NT2/D1 (cell line): ENCODE results near the gene RPUSD4.

Source experiments
- DNase-seq: peaks from one replicate; pipeline ENCODE4 v3.0.0-alpha.2; 2011; ENCODE audit warnings: low read depth, low spot score
- H3K27me3 ChIP-seq: 2 replicates; pipeline ENCODE4 v1.6.0; 2011; ENCODE audit warnings: mild to moderate bottlenecking; ENCODE audit not compliant: insufficient read length, insufficient read depth
- H3K36me3 ChIP-seq: 2 replicates; pipeline ENCODE4 v1.6.1; 2011; ENCODE audit warnings: mild to moderate bottlenecking, low read length, mixed read lengths; ENCODE audit not compliant: insufficient read depth, insufficient read length
- H3K4me1 ChIP-seq: 2 replicates; pipeline ENCODE4 v1.5.1; 2011; ENCODE audit not compliant: insufficient read depth, insufficient read length
- H3K4me3 ChIP-seq: 2 replicates; pipeline ENCODE4 v1.5.1; 2011; ENCODE audit warnings: low read depth; ENCODE audit not compliant: insufficient read length
- H3K9ac ChIP-seq: 2 replicates; pipeline ENCODE4 v1.6.0; 2011; ENCODE audit warnings: low read depth; ENCODE audit not compliant: insufficient read length
- H3K9me3 ChIP-seq: 2 replicates; pipeline ENCODE4 v1.5.1; 2011; ENCODE audit warnings: mild to moderate bottlenecking, low read length; ENCODE audit not compliant: insufficient read depth
- SUZ12 ChIP-seq: IDR thresholded peaks from 2 replicates; pipeline ENCODE4 v1.6.1; 2011; ENCODE audit not compliant: insufficient read length, insufficient read depth; ENCODE audit errors: extremely low read depth
- YY1 ChIP-seq: IDR thresholded peaks from 2 replicates; pipeline ENCODE4 v1.6.1; 2011; ENCODE audit not compliant: insufficient read length, insufficient read depth
- ZNF274 ChIP-seq: IDR thresholded peaks from 2 replicates; pipeline ENCODE4 v1.6.1; 2011; ENCODE audit warnings: mild to moderate bottlenecking, low read depth, low read length

RPUSD4 gene

DNA sequence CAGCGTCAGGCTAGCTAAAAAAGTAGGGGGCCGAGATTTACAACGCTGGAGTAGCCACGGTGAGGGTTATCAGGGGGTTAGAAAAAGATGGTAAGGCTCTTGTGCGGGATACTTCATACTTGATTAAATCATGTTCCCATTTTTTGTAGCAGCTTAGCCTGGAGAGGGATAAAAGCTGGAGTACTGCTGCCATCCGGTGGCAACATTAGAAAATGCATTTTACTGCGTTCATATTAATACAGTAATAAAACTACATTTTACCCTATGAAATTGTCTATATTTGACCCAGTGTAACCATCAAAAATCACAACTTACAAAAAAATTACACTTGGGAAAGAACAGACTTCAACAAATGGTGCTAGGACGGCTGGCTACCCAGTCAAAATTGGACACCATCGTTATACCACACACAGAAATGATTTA is 17.3 kb downstream of the RPUSD4 start:
- Histone ChIP-seq H3K4me1 (no peaks in the 10 kb centered on the region), H3K27me3 (no peaks in the 10 kb centered on the region), H3K36me3 (peaks cover 82% of the 10 kb centered on the region), H3K9ac (no peak overlapping the region), H3K4me3 (no peak overlapping the region), H3K9me3 (peaks cover 22% of the 10 kb centered on the region)
- no peak for DNase-seq
- TF ChIP-seq YY1: no peak
- no peak for TF ChIP-seq ZNF274
- TF ChIP-seq SUZ12: no peak

DNA sequence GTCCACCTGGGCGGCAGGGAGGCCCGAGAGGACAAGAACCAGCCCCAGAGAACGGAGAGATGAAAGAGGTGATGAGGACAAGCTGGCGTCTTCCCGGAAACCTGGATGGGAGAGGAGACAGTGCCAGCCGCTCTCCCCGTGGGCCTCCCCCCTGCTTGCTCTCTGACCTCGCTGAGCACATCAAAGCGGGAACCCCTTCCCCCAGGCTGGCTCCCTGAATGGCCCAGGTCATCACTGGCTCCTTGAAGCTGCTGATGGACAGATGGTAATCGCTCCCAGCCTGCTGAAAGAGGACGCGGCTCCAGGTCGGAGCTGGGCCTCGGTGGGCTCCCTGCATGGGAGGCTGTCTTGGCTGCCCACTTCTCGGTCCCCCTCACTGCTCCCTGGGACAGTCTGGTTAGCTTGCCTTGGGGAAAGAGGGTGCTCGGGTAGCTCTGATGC is 18.4 kb downstream of the RPUSD4 start:
- Histone ChIP-seq H3K36me3 (peaks cover 81% of the 10 kb centered on the region), H3K27me3 (no peaks in the 10 kb centered on the region), H3K9ac (no peak overlapping the region), H3K4me3 (no peak overlapping the region), H3K4me1 (peaks cover 3% of the 10 kb centered on the region), H3K9me3 (peaks cover 14% of the 10 kb centered on the region)
- DNase-seq: no peak
- TF ChIP-seq SUZ12 (no peak), YY1 (no peak), ZNF274 (no peak)

DNA sequence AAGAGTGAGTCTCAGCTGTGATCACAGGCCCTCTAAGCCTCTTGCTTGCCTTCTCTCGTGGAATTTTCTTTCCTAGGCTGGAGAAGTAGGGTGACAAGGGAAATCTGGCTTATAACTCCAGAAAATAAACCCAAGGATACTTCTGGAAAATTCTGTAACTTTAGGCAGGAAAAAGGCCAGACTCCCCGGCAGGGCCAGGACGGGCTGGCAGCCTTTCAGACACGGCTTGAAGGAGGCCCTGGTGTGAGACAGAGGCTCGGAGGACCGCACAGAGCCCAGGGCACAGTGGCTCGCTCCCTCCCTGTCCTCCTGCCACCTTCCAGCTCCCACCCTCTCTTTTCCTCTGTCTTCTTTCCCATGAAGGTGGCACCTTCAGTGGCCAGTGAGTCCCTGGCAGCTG is 19.1 kb downstream of the RPUSD4 start:
- H3K4me1 ChIP-seq: peaks cover 3% of the 10 kb centered on the region
- peaks cover 7% of the 10 kb centered on the region for H3K9me3 ChIP-seq
- no peak overlapping the region for H3K9ac ChIP-seq
- no peak for DNase-seq
- peaks cover 75% of the 10 kb centered on the region for H3K36me3 ChIP-seq
- no peak overlapping the region for H3K4me3 ChIP-seq
- no peaks in the 10 kb centered on the region for H3K27me3 ChIP-seq
- no peak for TF ChIP-seq ZNF274
- TF ChIP-seq SUZ12: no peak
- TF ChIP-seq YY1: no peak

DNA sequence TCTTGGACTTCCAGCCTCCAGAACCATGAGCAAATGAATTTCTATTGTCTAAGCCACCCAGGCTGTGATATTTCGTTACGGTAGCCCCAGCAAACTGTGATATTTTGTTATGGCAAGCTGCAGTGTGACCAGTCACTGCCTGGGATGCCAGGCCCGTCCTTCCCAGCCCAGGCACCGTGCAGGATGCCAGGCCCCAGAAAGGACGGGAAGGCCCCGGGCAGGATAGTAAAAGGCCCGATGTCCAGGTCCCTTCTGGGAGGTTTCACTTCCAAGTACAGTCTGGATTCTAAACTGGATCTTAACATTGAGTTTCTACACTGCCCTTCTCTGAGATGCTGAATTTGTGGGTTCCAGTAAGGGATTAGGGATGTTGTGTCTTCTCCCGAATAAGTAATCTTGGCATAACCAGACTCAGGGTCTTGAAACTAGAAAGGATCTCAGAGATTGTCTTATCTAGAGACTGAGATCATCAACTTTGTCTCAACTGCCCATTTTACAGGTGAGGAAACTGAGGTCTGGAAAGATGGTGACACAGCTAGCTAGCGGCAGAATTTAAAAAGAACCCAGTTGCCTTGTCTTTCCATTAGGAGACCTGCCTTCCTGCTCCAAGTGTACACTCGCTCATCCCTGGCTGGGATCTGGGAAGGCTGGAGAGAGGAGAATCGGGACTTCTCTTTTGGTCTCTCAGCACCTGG is 19.9 kb downstream of the RPUSD4 start:
- Histone ChIP-seq H3K9me3 (no peaks in the 10 kb centered on the region), H3K36me3 (peaks cover 67% of the 10 kb centered on the region), H3K4me3 (no peak overlapping the region), H3K9ac (no peak overlapping the region), H3K4me1 (peaks cover 3% of the 10 kb centered on the region), H3K27me3 (no peaks in the 10 kb centered on the region)
- TF ChIP-seq SUZ12: no peak
- no peak for TF ChIP-seq ZNF274
- no peak for TF ChIP-seq YY1
- no peak for DNase-seq

DNA sequence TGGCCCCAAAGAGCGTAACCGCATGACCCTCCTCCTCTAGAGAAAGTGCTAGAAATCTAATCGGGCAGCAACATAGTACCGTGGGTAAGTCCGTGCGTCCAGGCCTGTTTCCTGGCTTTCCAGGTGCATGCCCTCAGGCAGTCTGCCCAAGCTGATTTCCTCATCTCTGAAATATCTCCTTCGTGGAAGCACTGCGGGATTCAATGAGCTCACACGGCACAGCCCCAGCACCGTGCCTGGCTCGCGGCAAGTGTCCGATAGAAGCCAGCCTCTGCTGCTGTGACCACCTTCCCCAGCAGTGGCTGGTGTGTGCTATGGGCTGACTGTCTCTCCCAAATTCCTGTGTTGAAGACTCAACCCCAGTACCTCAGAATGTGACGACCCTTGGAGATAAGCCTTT is 20.7 kb downstream of the RPUSD4 start:
- Histone ChIP-seq H3K9ac (no peak overlapping the region), H3K27me3 (no peaks in the 10 kb centered on the region), H3K4me3 (no peak overlapping the region), H3K36me3 (peaks cover 62% of the 10 kb centered on the region), H3K9me3 (no peaks in the 10 kb centered on the region), H3K4me1 (peaks cover 3% of the 10 kb centered on the region)
- TF ChIP-seq ZNF274: no peak
- TF ChIP-seq SUZ12: no peak
- DNase-seq: no peak

DNA sequence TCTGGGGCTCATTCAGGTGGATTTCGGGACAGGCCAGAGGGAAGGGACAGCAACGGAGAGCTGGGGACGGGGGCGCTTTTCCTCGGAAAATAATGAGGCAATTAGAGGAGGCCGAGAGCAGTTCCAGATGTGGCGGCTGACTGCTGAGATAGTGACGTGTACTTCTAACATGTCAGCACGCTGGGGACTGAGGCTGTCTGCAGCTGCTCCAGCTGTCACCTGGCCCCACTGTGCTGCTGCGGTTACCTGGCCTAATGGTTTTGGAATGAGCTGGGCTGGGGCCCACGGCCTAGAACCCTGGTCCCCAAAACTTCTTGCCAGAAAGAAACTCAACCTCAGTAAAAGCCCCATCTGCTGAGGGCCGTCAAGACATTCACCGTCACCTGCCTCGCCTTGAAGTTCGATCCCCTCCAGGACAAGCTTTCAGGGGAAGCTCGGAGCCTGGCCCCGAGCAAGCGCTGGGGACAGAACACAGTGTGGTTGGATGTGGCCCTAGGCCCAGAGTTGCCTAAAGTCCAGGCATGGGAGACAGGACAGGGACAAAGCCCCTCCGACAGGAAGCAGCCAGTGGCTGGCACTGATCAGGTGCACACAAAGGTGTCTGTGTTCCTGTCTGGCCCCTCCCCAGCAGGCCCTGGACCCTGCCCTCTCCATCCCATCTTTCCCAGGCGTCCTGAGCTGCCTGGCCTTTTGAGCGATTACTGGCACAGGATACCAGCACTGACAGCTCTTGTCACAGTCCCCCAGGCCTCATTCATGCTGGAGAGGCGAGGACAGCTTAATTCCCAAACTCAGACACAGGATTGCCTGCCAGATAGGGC is 22.1 kb downstream of the RPUSD4 start:
- TF ChIP-seq ZNF274: no peak
- no peak for TF ChIP-seq YY1
- no peak for TF ChIP-seq SUZ12
- H3K9me3 ChIP-seq: no peaks in the 10 kb centered on the region
- peaks cover 3% of the 10 kb centered on the region for H3K4me1 ChIP-seq
- H3K36me3 ChIP-seq: peaks cover 53% of the 10 kb centered on the region
- H3K4me3 ChIP-seq: no peak overlapping the region
- DNase-seq: no peak
- H3K27me3 ChIP-seq: no peaks in the 10 kb centered on the region
- H3K9ac ChIP-seq: no peak overlapping the region

DNA sequence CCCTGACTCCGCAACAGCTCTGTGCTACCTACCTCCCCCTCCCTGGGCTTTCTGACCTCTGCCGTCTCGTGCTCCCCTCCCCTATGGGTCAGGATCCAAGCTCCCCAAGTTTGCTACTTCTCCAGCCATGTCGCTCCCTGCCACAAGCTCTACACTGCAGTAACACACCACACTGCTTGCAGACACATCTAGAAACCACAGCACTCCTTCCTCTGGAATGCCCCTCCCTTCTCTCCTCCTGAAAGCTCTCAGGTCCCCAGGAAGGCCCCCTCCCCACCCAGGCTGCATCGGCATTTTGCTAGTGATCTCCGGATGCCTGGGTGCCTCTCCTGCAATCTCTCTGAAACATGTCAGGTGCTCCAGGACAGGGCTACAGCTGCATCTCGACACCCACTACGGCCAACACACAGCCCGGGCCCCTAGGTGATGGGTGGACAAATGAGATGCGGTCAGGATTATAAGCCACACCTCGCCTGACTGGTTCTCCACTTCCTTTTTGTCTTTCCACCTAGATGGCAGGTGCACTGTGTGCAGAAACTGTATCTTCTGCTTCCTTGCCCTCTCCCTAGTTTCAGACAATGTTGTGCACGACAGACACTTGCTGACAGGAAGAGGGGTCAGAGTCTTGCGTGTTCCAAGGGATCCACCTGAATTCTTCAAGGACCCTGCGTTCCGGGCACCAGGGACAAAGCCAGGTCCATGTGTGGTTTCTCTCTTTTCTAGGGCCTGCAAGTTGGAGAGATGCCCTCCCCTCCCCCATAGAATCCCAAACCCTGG is 22.9 kb downstream of the RPUSD4 start:
- no peaks in the 10 kb centered on the region for H3K27me3 ChIP-seq
- H3K4me3 ChIP-seq: no peak overlapping the region
- no peak for TF ChIP-seq SUZ12
- no peak for TF ChIP-seq ZNF274
- no peak for TF ChIP-seq YY1
- peaks cover 51% of the 10 kb centered on the region for H3K36me3 ChIP-seq
- no peaks in the 10 kb centered on the region for H3K9me3 ChIP-seq
- H3K4me1 ChIP-seq: peaks cover 3% of the 10 kb centered on the region
- no peak overlapping the region for H3K9ac ChIP-seq
- no peak for DNase-seq
